LoVo (cell line): ENCODE results near the gene PAX3.
"Not testable (repeated sequence)": the region's sequence is repeated elsewhere in the genome, so short reads cannot be mapped to it uniquely, and the experiment has no call there.

Source experiments
- DNase-seq: peaks from one replicate; pipeline ENCODE4 v3.0.0-alpha.2; 2016; ENCODE audit warnings: low spot score

PAX3 gene

GRCh38 chr2:222213049-222213448 lies 85.7 kb downstream of the PAX3 start:
- no peak for DNase-seq

- no peak for DNase-seq
These were observed 86.2 kb downstream of the PAX3 start for GRCh38 chr2:222212571-222212970.

GRCh38 chr2:222208010-222208690 lies 90.6 kb downstream of the PAX3 start:
- DNase-seq = no peak

GRCh38 chr2:222205136-222205535 lies 93.7 kb downstream of the PAX3 start:
- no peak for DNase-seq

GRCh38 chr2:222203041-222203440 lies 95.8 kb downstream of the PAX3 start:
- no peak for DNase-seq

- DNase-seq = no peak
These were observed 102.6 kb downstream of the PAX3 start for GRCh38 chr2:222196159-222196558.

- DNase-seq = no peak
These were observed 104.1 kb downstream of the PAX3 start for GRCh38 chr2:222194669-222195068.

GRCh38 chr2:222193328-222193983 lies 105.3 kb downstream of the PAX3 start:
- no peak for DNase-seq

GRCh38 chr2:222180619-222181018 lies 118.2 kb downstream of the PAX3 start:
- no peak for DNase-seq

- DNase-seq = no peak
These were observed 119.2 kb downstream of the PAX3 start for GRCh38 chr2:222179592-222179991.

GRCh38 chr2:222178450-222178849 lies 120.3 kb downstream of the PAX3 start:
- DNase-seq = no peak

GRCh38 chr2:222176890-222177289 lies 121.9 kb downstream of the PAX3 start:
- DNase-seq = no peak

GRCh38 chr2:222174450-222174849 lies 124.3 kb downstream of the PAX3 start:
- no peak for DNase-seq

- DNase-seq = no peak
These were observed 129.5 kb downstream of the PAX3 start for GRCh38 chr2:222169346-222169745.

GRCh38 chr2:222167762-222168161 lies 131.0 kb downstream of the PAX3 start:
- no peak for DNase-seq

- no peak for DNase-seq
These were observed 137.9 kb downstream of the PAX3 start for GRCh38 chr2:222160944-222161343.

- DNase-seq = no peak
These were observed 138.7 kb downstream of the PAX3 start for GRCh38 chr2:222160125-222160524.

- DNase-seq = no peak
These were observed 139.6 kb downstream of the PAX3 start for GRCh38 chr2:222159221-222159620.

GRCh38 chr2:222155003-222155664 lies 143.7 kb downstream of the PAX3 start:
- not testable (repeated sequence) for DNase-seq
